ENCODE results near the gene TNFSF12.

The TNFSF12 gene

GRCh38 chr17:7548585-7549400, at the start of gene TNFSF12:
TSS of gene TNFSF12 (plus strand) at chr17:7549058. CDS start at chr17:7549154, 96 bp downstream.
- peak in 2 of 3 experiments; percentile 27 to 36 for DNase-seq

- DNase-seq = no peak
Observed at GRCh38 chr17:7499161-7499560, 49.7 kb upstream of the TNFSF12 start.

DNA sequence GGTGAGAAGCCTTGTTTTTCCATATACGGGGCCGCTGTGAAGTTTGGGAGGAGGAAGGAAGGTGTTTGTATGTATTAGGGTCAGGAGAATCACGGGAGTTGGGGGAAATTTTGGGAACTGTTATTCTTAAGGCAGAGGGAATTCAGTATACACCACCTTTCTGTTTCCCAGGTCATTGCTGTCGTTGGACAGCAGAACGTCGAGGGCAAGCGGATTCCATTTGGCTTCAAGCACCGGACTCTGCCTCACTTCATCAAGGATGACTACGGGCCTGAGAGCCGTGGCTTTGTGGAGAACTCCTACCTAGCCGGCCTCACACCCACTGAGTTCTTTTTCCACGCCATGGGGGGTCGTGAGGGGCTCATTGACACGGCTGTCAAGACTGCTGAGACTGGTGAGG, 47.1 kb upstream of the TNFSF12 start:
- DNase-seq = no peak

GRCh38 chr17:7502171-7502847, 46.5 kb upstream of the TNFSF12 start:
- DNase-seq = no peak

GRCh38 chr17:7502987-7503386, 45.9 kb upstream of the TNFSF12 start:
- DNase-seq = peak in 1 of 3 experiments; percentile 1

DNA sequence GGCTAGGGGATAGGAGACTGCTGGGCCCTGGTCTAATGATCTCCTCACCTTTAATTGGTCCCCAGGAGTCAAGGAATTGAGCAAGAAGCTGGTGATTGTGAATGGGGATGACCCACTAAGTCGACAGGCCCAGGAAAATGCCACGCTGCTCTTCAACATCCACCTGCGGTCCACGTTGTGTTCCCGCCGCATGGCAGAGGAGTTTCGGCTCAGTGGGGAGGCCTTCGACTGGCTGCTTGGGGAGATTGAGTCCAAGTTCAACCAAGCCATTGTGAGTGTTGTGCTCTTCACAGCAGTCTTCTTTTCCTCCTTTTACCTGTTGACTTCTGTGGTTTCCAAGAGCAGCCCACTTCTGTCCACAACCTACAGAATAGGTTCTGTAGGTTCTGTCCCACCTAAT, 45.3 kb upstream of the TNFSF12 start:
- no peak for DNase-seq

GRCh38 chr17:7508145-7508544, 40.7 kb upstream of the TNFSF12 start:
- DNase-seq = no peak

DNA sequence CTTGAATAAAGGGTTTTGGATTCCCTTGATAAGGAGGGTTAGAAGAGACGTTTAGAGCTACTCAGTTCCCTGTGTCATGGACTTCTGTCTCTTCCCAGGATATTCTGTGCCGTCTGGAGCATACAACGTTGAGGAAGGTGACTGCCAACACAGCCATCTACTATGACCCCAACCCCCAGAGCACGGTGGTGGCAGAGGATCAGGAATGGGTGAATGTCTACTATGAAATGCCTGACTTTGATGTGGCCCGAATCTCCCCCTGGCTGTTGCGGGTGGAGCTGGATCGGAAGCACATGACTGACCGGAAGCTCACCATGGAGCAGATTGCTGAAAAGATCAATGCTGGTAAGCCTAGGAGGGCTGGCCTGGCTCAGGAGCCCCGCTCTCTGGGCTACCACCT, 40.0 kb upstream of the TNFSF12 start:
- no peak for DNase-seq

GRCh38 chr17:7509937-7510336, 38.9 kb upstream of the TNFSF12 start:
- DNase-seq = no peak

GRCh38 chr17:7511108-7511507, 37.8 kb upstream of the TNFSF12 start:
- DNase-seq = no peak

- DNase-seq = no peak
Observed at GRCh38 chr17:7512105-7512504, 36.8 kb upstream of the TNFSF12 start.

DNA sequence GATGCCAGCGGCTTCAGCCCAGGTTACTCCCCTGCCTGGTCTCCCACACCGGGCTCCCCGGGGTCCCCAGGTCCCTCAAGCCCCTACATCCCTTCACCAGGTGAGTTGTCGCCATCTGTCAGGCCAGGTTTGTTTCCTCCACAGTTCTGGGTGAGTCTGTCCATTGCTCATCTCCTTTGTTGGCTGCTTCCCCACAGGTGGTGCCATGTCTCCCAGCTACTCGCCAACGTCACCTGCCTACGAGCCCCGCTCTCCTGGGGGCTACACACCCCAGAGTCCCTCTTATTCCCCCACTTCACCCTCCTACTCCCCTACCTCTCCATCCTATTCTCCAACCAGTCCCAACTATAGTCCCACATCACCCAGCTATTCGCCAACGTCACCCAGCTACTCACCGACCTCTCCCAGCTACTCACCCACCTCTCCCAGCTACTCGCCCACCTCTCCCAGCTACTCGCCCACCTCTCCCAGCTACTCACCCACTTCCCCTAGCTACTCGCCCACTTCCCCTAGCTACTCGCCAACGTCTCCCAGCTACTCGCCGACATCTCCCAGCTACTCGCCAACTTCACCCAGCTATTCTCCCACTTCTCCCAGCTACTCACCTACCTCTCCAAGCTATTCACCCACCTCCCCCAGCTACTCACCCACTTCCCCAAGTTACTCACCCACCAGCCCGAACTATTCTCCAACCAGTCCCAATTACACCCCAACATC, 35.9 kb upstream of the TNFSF12 start:
- DNase-seq = no peak

- DNase-seq = no peak
Observed at GRCh38 chr17:7513850-7514419, 34.9 kb upstream of the TNFSF12 start.

DNA sequence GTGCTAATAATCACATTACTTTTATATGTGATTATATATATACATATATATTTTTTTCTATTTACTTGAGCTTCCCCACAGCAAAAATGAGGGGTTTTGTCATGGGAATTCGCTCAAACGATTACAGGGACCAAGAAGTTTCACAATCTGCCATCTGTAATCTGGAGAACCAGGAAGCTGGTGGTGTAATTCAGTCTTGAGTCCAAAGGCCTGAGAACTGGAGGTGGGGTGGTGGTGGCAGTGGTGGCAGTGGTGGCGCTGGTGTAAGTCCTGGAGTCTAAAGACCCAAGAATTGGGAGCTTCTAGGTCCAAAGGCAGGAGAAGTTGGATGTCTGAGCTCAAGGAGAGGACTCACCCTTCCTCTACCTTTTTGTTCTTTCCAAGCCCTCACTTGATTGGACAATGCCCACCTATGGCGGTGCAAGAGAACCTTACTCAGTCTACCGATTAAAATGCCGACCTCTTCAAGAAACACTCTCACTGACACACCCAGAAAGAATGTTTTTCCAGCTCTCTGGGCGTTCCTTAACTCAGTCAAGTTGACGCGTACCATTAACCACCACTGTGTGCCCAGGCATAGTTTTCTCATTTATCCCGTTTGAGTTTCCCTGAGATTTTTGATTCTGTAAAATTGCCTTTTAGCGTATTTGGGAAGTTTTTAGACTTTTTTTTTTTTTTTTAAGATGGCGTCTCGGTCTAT, 32.8 kb upstream of the TNFSF12 start:
- no peak for DNase-seq

DNA sequence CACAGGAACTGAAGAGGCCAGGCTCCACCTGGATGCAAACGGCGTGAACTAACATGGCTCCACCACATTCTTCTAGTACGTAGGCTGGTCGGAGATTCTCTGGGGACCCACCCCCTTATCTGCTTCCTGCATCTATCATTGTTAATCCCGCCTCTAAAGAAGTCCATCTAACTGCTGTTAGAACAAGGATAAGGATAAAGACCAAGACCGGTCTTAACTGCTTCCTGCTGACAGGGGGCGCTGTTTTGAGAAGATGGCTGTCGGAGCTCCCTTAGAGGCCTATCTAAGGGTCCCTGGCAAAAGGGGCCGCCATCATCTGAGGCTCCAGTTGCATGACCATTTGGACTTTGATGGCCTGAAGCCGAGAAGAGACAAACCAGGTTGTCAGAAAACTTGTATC, 25.8 kb upstream of the TNFSF12 start:
- DNase-seq = peak in 1 of 3 experiments; percentile 0

GRCh38 chr17:7528842-7529241, 20.0 kb upstream of the TNFSF12 start:
- DNase-seq = no peak

DNA sequence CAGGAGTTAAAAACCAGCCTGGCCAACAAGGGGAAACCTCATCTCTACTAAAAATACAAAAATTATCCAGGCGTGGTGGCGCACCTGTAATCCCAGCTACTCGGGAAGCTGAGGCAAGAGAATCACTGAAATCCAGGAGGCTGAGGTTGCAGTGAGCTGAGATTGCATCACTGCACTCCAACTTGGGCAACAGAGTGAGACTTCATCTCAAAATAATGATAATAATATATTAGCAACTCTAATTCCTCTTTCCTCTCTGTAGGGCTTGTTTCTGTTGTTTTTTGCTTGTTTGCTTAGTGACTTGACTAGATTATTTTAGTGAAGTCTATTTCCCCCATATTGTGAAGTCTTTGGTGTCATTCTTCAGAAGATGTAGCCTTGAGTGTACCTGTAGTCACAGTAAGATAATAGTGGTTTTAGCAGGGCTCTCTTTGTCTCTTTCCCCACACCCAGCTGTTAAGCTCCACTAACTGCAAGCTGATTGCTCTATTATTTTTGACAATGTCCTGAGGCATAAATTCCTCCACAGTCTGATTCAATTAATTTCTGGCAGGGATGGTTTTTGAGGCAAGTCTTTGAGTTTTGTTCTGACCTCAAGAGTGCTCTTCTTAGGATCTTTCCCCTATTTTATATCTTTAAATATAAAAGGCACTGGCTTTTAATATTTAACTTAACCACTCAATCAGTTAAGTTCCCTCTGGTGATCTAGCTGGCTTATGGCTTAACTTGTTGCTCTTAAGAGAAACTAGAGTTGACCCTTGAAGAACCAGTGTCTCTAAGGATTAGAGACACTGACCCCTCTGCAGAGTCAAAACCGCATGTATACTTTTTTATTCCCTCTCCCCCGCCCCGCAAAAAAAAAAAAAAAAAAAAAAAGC, 18.6 kb upstream of the TNFSF12 start:
- DNase-seq = no peak

DNA sequence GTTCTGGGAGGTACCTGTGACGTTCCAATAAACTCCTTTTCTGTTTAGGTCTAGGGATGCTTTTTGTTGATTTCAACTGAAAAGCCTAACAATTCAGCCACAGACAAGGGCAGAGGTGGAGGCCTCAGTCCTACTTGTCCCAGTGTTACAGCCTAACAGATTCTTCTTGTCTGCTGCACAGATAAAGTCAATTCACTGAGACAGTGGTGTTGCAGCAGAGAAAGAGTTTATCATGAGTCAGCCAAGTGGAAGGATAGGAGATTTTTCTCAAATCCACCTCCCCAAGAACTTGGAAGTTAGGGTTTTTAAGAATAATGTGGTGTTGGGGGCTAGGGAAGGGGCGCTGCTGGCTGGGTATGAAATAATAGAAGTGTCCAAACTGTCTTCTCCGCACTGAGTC, 10.8 kb upstream of the TNFSF12 start:
- no peak for DNase-seq

DNA sequence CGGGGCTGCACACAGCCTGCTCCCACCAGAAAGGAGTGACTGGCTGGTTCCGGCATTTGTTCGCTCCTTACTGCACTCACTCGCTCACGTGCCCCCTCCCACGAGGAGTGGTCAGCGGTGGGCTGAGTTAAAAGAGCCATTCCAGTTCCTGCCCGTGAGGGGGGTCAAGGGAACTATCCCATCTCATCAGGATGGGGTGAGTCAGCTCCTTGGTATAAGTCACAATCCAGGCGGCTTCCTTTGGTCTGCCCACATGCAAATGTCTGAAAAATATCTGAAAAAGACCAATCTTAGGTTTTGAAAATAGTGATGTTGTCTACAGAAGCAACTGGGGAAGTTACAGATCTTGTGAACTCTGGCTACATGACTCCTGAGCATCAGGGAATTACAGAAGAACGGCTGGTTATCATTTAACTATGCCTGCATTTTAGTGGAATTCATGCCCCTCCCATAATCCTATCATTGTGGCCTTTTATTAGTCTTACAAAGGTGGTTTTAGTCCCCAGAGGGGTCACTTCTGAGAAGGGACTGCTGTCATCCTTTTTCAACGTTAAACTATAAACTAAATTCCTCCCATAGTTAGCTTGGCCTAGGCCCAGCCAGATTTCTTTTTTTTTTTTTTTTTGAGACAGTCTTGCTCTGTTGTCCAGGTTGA, 9.8 kb upstream of the TNFSF12 start:
- DNase-seq = no peak

DNA sequence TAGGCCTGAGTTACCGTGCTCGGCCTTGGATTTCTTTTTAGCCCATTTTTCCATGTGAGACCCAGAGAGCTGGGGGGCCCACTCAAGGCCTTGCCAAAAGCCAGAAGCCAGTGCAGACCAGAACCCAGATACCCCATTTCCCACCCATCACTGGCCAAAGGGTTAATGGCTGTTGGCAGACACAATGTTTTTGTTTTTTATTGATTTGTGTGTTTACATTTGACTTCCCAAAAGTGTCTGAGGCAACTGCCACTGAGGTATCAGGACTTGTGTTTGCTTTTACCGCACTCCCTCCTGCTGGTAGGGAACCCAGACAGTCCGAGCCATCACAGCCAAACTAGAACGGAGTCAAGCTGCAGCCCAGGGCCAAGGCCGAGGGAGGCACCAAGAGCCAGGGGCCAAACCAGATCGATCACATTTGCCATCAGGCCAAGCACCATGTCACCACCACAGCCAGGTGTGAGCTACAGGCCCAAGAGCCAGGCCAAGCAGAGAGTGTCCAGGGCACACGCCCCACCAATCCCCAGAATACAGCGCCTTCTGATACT, 7.7 kb upstream of the TNFSF12 start:
- no peak for DNase-seq

- peak in 1 of 3 experiments; percentile 0 for DNase-seq
Observed at GRCh38 chr17:7544911-7545310, 3.9 kb upstream of the TNFSF12 start.
